Loucy (cell line): ENCODE data around the gene ZCCHC2.

Experiments
- H2AFZ ChIP-seq: fragments of 200-600 bp; sonication (generic); 2 replicates; pipeline ENCODE4 v1.6.0; 2016; ENCODE audit warnings: antibody characterized with exemption, mild to moderate bottlenecking, low read length, moderate library complexity
- H3F3A ChIP-seq: fragments of 200-600 bp; 2 replicates; pipeline ENCODE4 v1.6.0; 2016; ENCODE audit warnings: antibody characterized with exemption, low read depth, mild to moderate bottlenecking
- H3K27me3 ChIP-seq: fragments of 200-600 bp; sonication (generic); 2 replicates; pipeline ENCODE4 v1.6.1; 2014; ENCODE audit warnings: low read length, mild to moderate bottlenecking; ENCODE audit not compliant: insufficient read depth, poor library complexity, severe bottlenecking
- H3K36me3 ChIP-seq: fragments of 200-600 bp; sonication (generic); 2 replicates; pipeline ENCODE4 v1.6.1; 2016; ENCODE audit warnings: low read length; ENCODE audit not compliant: insufficient read depth
- H3K4me1 ChIP-seq: fragments of 200-600 bp; sonication (generic); 2 replicates; pipeline ENCODE4 v1.5.1; 2014; ENCODE audit warnings: low read length, mild to moderate bottlenecking; ENCODE audit not compliant: insufficient read depth, poor library complexity, severe bottlenecking
- H3K4me2 ChIP-seq: fragments of 200-600 bp; sonication (generic); 2 replicates; pipeline ENCODE4 v1.6.0; 2014; ENCODE audit warnings: antibody characterized with exemption, low read length, low read depth, mild to moderate bottlenecking; ENCODE audit not compliant: poor library complexity, severe bottlenecking
- H3K4me3 ChIP-seq: fragments of 200-600 bp; sonication (generic); 2 replicates; pipeline ENCODE4 v1.5.1; 2014; ENCODE audit warnings: low read length, mild to moderate bottlenecking, mixed read lengths; ENCODE audit not compliant: poor library complexity, severe bottlenecking
- H3K79me2 ChIP-seq: fragments of 200-600 bp; sonication (generic); 2 replicates; pipeline ENCODE4 v1.6.1; 2014; ENCODE audit warnings: low read length; ENCODE audit not compliant: insufficient read depth
- H3K9ac ChIP-seq: fragments of 200-600 bp; sonication (generic); 2 replicates; pipeline ENCODE4 v1.6.0; 2014; ENCODE audit warnings: mild to moderate bottlenecking, low read depth, low read length, moderate library complexity; ENCODE audit not compliant: poor library complexity, severe bottlenecking
- H3K9me2 ChIP-seq: fragments of 200-600 bp; sonication (generic); replicated peaks from 2 replicates; pipeline ENCODE4 v1.6.1; 2016; ENCODE audit warnings: low read depth, low read length, mixed read lengths
- H3K9me3 ChIP-seq: fragments of 200-600 bp; sonication (generic); 2 replicates; pipeline ENCODE4 v1.6.1; 2014; ENCODE audit warnings: mild to moderate bottlenecking, antibody characterized with exemption, low read length, low read depth; ENCODE audit not compliant: insufficient read depth
- H4K20me1 ChIP-seq: fragments of 200-600 bp; sonication (generic); 2 replicates; pipeline ENCODE4 v1.6.0; 2014; ENCODE audit warnings: antibody characterized with exemption, low read length, mild to moderate bottlenecking; ENCODE audit not compliant: insufficient read depth, poor library complexity, severe bottlenecking
- CTCF ChIP-seq: fragments of 200-600 bp; sonication (generic); conservative IDR thresholded peaks from 2 replicates; pipeline ENCODE4 v1.5.1; 2014; ENCODE audit warnings: mild to moderate bottlenecking, antibody characterized with exemption, low read length
- EZH2phosphoT487 ChIP-seq: fragments of 200-600 bp; IDR thresholded peaks from 2 replicates; pipeline ENCODE4 v1.6.1; 2018; ENCODE audit warnings: antibody characterized with exemption, mild to moderate bottlenecking, moderate library complexity, borderline replicate concordance

ZCCHC2 gene

DNA sequence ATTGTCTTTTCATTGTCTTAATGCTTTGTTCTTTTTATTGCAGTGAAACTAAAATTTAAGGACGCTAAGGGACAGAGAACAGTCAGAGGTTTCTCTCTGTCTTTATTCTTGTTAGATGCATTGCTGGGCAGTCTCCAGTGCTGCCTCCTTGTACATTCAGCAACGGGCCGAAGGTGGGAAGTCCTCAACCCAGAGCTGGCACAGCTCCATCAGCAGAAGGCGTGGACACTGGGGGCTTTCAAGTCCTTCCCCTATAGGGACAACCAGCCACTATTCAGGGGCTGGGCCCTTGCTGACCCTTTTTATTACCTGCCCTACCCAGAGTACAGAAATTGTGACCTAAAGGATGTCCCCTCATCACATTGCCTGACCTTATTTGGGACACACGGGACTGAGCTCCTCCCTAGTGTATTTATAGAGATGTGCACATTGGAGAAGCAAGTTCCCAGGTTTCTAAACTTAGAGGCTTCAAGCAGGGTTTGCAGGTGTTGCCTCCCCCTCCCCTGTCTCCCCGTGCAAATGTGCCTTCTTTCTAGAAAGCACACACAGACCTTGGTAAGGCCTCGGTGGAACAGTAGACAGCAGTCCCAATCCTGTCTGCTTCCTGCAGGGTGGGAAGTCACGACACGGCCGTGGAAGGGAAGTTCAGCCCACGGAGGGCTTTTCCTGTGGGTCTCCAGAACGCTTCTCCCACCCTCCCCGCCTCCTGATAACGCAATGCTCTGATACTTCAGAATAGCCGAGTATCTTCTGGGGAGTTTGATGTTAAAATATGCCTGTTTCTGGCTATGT, 68.2 kb downstream of the ZCCHC2 start:
- Histone ChIP-seq H3K4me1 (no peaks in the 10 kb centered on the region), H3K9me3 (no peaks in the 10 kb centered on the region), H3K4me3 (no peak overlapping the region), H3K36me3 (no peaks in the 10 kb centered on the region), H3F3A (no peaks in the 10 kb centered on the region), H3K27me3 (no peaks in the 10 kb centered on the region), H3K4me2 (no peak overlapping the region), H4K20me1 (no peaks in the 10 kb centered on the region), H2AFZ (no peak overlapping the region), H3K9me2 (no peaks in the 10 kb centered on the region), H3K9ac (no peak overlapping the region), H3K79me2 (no peaks in the 10 kb centered on the region)
- no peak for TF ChIP-seq EZH2phosphoT487
- no peak for TF ChIP-seq CTCF

DNA sequence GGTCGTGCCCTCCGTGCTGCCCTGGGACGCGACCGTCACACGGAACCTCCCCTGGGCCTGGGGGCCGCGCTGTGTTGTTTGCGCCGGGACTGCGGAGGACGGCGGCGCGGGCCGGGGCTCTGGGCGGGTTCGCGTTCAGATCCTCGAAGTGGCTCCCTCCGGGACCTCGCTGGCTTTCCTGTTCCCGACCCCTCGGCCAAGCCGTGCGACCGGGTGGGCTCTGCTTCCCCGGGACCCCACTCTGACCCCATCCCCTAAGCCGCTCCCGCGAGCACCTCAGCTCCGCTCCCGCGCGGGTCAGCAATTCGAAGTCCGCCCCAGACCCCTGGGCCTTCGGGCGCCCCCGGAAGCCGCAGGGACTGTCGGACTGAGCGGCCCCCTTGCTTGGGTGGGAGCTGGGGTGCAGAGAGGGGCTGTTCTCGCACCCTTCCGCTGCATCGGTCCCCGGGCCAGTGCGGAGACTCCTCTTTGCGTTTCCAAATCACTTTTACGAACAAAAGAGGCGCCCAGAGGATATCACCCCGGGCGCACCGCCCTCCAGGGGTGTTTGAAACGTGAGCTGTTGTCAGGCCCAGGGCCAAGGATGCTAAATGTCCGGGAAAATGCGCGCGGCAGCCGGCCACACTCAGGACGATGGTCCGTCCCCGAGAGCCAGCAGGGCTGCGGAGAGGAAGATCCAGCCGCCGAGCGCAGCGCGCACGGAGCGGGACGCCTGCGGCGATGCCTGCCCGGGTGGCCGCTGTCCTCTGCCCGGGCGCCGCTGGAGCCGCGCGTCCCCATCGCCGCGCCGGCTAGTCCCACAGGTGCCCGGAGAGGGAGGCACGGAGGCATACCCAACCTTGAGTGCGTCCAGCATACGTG, 73.5 kb downstream of the ZCCHC2 start:
- Histone ChIP-seq H3K9ac (no peak overlapping the region), H3K9me3 (no peaks in the 10 kb centered on the region), H3K9me2 (no peaks in the 10 kb centered on the region), H2AFZ (no peak overlapping the region), H3K4me3 (no peak overlapping the region), H3K79me2 (no peaks in the 10 kb centered on the region), H3K4me2 (no peak overlapping the region), H3F3A (no peaks in the 10 kb centered on the region), H4K20me1 (no peaks in the 10 kb centered on the region), H3K4me1 (no peaks in the 10 kb centered on the region), H3K36me3 (no peaks in the 10 kb centered on the region), H3K27me3 (no peaks in the 10 kb centered on the region)
- TF ChIP-seq EZH2phosphoT487 (no peak), CTCF (no peak)

- Histone ChIP-seq H3K4me3 (no peak overlapping the region), H3K36me3 (no peaks in the 10 kb centered on the region), H3K4me1 (no peaks in the 10 kb centered on the region), H3K9me3 (no peaks in the 10 kb centered on the region), H3F3A (no peaks in the 10 kb centered on the region), H3K9me2 (no peaks in the 10 kb centered on the region), H3K4me2 (no peak overlapping the region), H3K27me3 (no peaks in the 10 kb centered on the region), H3K79me2 (no peaks in the 10 kb centered on the region), H3K9ac (no peak overlapping the region), H4K20me1 (no peaks in the 10 kb centered on the region), H2AFZ (no peak overlapping the region)
- TF ChIP-seq EZH2phosphoT487 (no peak), CTCF (no peak)
Observed at GRCh38 chr18:62601871-62602270, 79.0 kb downstream of the ZCCHC2 start.
